ENCODE measurements around the gene TBCD. TPM values are rescaled to one million over a fixed set of nuclear protein-coding genes. Genes with fewer than 3 reads are reported as not detected.

Gene TBCD
- total RNA-seq, 2 donors from 2014 or later, result 64.0 to 123 TPM

DNA sequence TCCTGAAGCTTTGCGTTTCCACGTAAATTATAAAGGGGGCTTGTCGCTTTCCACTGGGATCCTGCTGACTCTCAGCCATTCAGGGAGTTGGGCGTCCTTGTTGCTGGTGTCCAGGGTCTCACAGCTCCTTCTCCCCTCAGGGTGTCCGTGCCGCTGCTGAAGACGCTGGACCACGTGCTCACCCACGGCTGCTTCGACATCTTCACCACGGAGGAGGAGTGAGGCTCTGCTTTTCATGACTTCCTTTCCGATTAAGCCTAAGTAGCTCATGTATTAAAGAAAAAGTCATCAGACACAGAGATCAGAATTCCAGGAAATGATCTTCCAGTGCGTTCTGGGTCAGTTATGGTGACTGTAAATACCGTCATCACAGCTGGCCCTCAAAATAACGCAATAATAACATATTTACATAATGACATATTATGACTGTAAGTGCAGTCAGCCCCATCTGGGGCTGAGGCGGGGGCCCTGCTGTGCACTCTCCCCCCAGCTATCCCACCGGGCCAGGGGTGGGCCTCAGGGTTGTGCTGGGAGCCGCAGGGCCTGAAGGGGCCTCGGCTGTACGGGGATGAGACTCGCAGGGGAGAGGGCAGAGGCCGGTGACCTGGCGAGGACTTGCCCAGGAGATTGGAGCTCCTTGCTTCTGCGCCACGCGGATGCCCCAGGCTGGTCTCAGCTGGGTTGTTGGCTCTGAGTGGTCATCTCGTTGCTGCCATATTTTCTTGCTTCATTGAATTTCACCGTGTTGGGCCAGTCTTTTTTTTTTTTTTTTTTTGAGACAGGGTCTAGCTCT lies 180.8 kb downstream of the TBCD start:
- H3K4me1 ChIP-seq (replicated peaks), result no peaks in the 10 kb centered on the region
- intact Hi-C loops (cut with DNase I), result no loop called here
- H3K9me3 ChIP-seq, result no peaks in the 10 kb centered on the region
- H3K36me3 ChIP-seq, result peaks cover 0 to 10% of the 10 kb centered on the region in 2 donors
- DNase-seq (ENCODE audit: low spot score), result no peak
- H3K4me3 ChIP-seq, result no peak overlapping the region
- 88% methylated on average over 28 of the region's 28 CpGs for WGBS
- TF ChIP-seq, protein P1, sequence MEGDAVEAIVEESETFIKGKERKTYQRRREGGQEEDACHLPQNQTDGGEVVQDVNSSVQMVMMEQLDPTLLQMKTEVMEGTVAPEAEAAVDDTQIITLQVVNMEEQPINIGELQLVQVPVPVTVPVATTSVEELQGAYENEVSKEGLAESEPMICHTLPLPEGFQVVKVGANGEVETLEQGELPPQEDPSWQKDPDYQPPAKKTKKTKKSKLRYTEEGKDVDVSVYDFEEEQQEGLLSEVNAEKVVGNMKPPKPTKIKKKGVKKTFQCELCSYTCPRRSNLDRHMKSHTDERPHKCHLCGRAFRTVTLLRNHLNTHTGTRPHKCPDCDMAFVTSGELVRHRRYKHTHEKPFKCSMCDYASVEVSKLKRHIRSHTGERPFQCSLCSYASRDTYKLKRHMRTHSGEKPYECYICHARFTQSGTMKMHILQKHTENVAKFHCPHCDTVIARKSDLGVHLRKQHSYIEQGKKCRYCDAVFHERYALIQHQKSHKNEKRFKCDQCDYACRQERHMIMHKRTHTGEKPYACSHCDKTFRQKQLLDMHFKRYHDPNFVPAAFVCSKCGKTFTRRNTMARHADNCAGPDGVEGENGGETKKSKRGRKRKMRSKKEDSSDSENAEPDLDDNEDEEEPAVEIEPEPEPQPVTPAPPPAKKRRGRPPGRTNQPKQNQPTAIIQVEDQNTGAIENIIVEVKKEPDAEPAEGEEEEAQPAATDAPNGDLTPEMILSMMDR (IDR thresholded peaks at IDR 0.05), result no peak
- H3K27ac ChIP-seq, result no peak overlapping the region
- H3K27me3 ChIP-seq (replicated peaks; ENCODE audit: insufficient read depth), result no peaks in the 10 kb centered on the region

- TF ChIP-seq POLR2A (IDR thresholded peaks at IDR 0.05), result no peak
- TF ChIP-seq POLR2AphosphoS5 (IDR thresholded peaks at IDR 0.05), result no peak
- TF ChIP-seq, protein P1 (IDR thresholded peaks at IDR 0.05), result no peak
- WGBS, result 92% methylated on average over 15 of the region's 15 CpGs
- intact Hi-C loops (cut with DNase I), result no loop called here
- no peak for DNase-seq (ENCODE audit: low spot score)
- H3K4me3 ChIP-seq, result no peak overlapping the region
- H3K27me3 ChIP-seq (replicated peaks; ENCODE audit: insufficient read depth), result no peaks in the 10 kb centered on the region
- H3K9me3 ChIP-seq, result no peaks in the 10 kb centered on the region
- peaks cover 0 to 10% of the 10 kb centered on the region in 2 donors for H3K36me3 ChIP-seq
- H3K4me1 ChIP-seq (replicated peaks), result no peaks in the 10 kb centered on the region
- no peak overlapping the region for H3K27ac ChIP-seq
Measured at GRCh38 chr17:82933911-82934310, 182.0 kb downstream of the TBCD start.

DNA sequence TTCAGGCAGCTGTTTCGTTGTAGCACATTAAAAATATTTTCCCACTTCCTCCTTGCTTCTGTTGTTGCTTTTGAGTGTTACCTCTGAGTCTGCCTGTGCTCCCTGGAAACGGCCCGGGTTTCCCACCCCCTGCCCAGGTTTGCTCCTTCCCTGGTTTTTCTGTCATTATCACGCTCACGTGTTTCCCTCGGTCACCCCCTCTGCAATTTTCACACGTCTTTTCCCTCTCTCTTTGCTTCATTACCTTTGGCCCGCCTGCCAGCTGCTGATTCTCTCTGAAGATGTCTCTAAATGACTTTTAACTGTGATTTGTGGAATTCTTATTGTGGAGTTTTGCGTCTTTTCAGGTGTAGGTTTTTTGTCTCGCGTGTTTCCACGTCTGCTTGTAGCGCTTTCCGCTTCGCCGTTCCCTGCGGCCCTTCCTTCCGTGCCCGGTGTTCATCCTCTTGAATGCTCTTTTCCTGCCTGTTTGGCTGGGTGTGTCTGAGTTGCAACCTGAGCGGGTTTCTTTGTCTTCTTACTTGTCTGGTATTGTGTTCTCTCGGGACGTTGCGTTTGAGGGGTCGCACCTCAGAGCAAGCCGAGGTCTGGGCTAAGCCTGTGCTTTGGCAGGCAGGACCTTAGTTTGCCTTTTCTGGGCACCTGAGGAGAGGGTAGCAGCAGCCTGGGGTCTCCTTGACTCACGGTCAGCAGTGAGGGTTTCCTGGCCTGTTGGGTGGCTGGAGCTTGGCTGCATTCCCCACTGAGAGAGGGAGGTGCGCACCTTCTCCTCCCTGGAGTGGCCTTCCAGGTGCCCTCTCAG lies 184.3 kb downstream of the TBCD start:
- no peak overlapping the region for H3K27ac ChIP-seq
- intact Hi-C loops (cut with DNase I), result no loop called here
- 85% methylated on average over 27 of the region's 27 CpGs for WGBS
- no peaks in the 10 kb centered on the region for H3K4me1 ChIP-seq (replicated peaks)
- H3K9me3 ChIP-seq, result no peaks in the 10 kb centered on the region
- TF ChIP-seq POLR2AphosphoS5 (IDR thresholded peaks at IDR 0.05), result no peak
- TF ChIP-seq, protein P1 (IDR thresholded peaks at IDR 0.05), result no peak
- no peak for TF ChIP-seq POLR2A (IDR thresholded peaks at IDR 0.05)
- no peak for DNase-seq (ENCODE audit: low spot score)
- no peaks in the 10 kb centered on the region for H3K27me3 ChIP-seq (replicated peaks; ENCODE audit: insufficient read depth)
- H3K36me3 ChIP-seq, result peaks cover 0 to 12% of the 10 kb centered on the region in 2 donors
- H3K4me3 ChIP-seq, result no peak overlapping the region

- peaks cover 0 to 18% of the 10 kb centered on the region in 2 donors for H3K36me3 ChIP-seq
- no peak for DNase-seq (ENCODE audit: low spot score)
- intact Hi-C loops (cut with DNase I), result no loop called here
- no peak for TF ChIP-seq POLR2A (IDR thresholded peaks at IDR 0.05)
- TF ChIP-seq, protein P1 (IDR thresholded peaks at IDR 0.05), result no peak
- TF ChIP-seq POLR2AphosphoS5 (IDR thresholded peaks at IDR 0.05), result no peak
- no peak overlapping the region for H3K27ac ChIP-seq
- H3K27me3 ChIP-seq (replicated peaks; ENCODE audit: insufficient read depth), result no peaks in the 10 kb centered on the region
- WGBS, result 88% methylated on average over 9 of the region's 10 CpGs
- no peak overlapping the region for H3K4me3 ChIP-seq
- no peaks in the 10 kb centered on the region for H3K4me1 ChIP-seq (replicated peaks)
- H3K9me3 ChIP-seq, result no peaks in the 10 kb centered on the region
Measured at GRCh38 chr17:82936768-82937171, 184.9 kb downstream of the TBCD start.
